Tibial nerve (tissue), 4 donors: ENCODE results near the gene SPATA16. TPM values are rescaled to one million over a fixed set of nuclear protein-coding genes. Genes with fewer than 3 reads are reported as not detected.

ENCODE experiments used
- DNase-seq, 2 donors: peaks; one replicate each; pipeline ENCODE4 v3.0.0-alpha.2; 2019; ENCODE audit warnings: low spot score in 2 of 2
- H3K27ac ChIP-seq, 4 donors: fragments of 200-600 bp; sonication (generic) in 3 of 4; one replicate each; pipeline ENCODE4 v1.5.1; 2017 to 2019; ENCODE audit warnings: mild to moderate bottlenecking in 1 of 4
- H3K27me3 ChIP-seq, 2 donors: fragments of 200-600 bp; sonication (generic) in 1 of 2; one replicate each; pipeline versions ENCODE4 v1.5.1 to v1.6.0; 2017 to 2019
- H3K36me3 ChIP-seq, 3 donors: fragments of 200-600 bp; sonication (generic); one replicate each; pipeline ENCODE4 v1.5.1; 2018 to 2019
- H3K4me1 ChIP-seq, 4 donors: fragments of 200-600 bp; sonication (generic) in 3 of 4; one replicate each; pipeline ENCODE4 v1.5.1; 2017 to 2019
- H3K4me3 ChIP-seq, 4 donors: fragments of 200-600 bp; sonication (generic) in 3 of 4; one replicate each; pipeline ENCODE4 v1.5.1; 2017 to 2019; ENCODE audit warnings: mild to moderate bottlenecking in 1 of 4, moderate library complexity in 1 of 4
- H3K9me3 ChIP-seq, 4 donors: fragments of 200-600 bp; sonication (generic) in 3 of 4; one replicate each; pipeline ENCODE4 v1.5.1; 2017 to 2019
- CTCF ChIP-seq, 5 experiments: fragments of 200-600 bp in 3 of 5; fragments of 450-650 bp in 2 of 5; sonication (generic) in 3 of 5; IDR thresholded peaks; one replicate each; pipeline ENCODE4 v1.5.1; 2016 to 2019; ENCODE audit warnings: antibody characterized with exemption in 5 of 5, mild to moderate bottlenecking in 3 of 5, moderate library complexity in 2 of 5
- EP300 ChIP-seq, 2 donors: sonication (generic); formaldehyde crosslinking; IDR thresholded peaks; one replicate each; pipeline ENCODE4 v1.6.1; 2017; ENCODE audit warnings: antibody characterized with exemption in 2 of 2, mild to moderate bottlenecking in 1 of 2
- POLR2A ChIP-seq, 2 donors: fragments of 450-650 bp; IDR thresholded peaks; one replicate each; pipeline ENCODE4 v1.6.1; 2017; ENCODE audit warnings: antibody characterized with exemption in 2 of 2, mild to moderate bottlenecking in 2 of 2, moderate library complexity in 2 of 2
- WGBS, 2 donors: methylation state at CpG; one replicate each; pipeline ENCODE4 v1.1.5; 2018; 5-methylcytosine and 5-hydroxymethylcytosine counted together
- total RNA-seq, 4 donors: library from RNA; depleted of rRNA; stranded (reverse); fragments of >200 nt; gene quantifications; one replicate each; pipeline ENCODE4 v1.1.0, GENCODE V29; 2016

SPATA16 gene
- total RNA-seq, 4 donors from 2014 or later, result not detected

- TF ChIP-seq POLR2A (IDR thresholded peaks at IDR 0.05), result no peak
- TF ChIP-seq CTCF (IDR thresholded peaks at IDR 0.05), result no peak
- no peak for TF ChIP-seq EP300 (IDR thresholded peaks at IDR 0.05)
- H3K36me3 ChIP-seq, result no peaks in the 10 kb centered on the region
- 16 to 18% methylated on average over 1 of the region's 1 CpG for WGBS, 2 donors
- H3K4me3 ChIP-seq, result no peak overlapping the region
- H3K27me3 ChIP-seq, result no peaks in the 10 kb centered on the region
- no peaks in the 10 kb centered on the region for H3K9me3 ChIP-seq
- no peak for DNase-seq
- H3K27ac ChIP-seq, result no peak overlapping the region
- H3K4me1 ChIP-seq, result no peaks in the 10 kb centered on the region
These were observed 292.1 kb downstream of the SPATA16 start for GRCh38 chr3:172848910-172849309.

- DNase-seq, result no peak
- Histone ChIP-seq H3K9me3 (no peaks in the 10 kb centered on the region), H3K4me3 (no peak overlapping the region), H3K36me3 (no peaks in the 10 kb centered on the region), H3K4me1 (no peaks in the 10 kb centered on the region), H3K27ac (no peak overlapping the region), H3K27me3 (no peaks in the 10 kb centered on the region)
- no peak for TF ChIP-seq CTCF (IDR thresholded peaks at IDR 0.05)
- TF ChIP-seq POLR2A (IDR thresholded peaks at IDR 0.05), result no peak
- TF ChIP-seq EP300 (IDR thresholded peaks at IDR 0.05), result no peak
These were observed 293.7 kb downstream of the SPATA16 start for GRCh38 chr3:172847292-172847691.

GRCh38 chr3:172846706-172847105 lies 294.3 kb downstream of the SPATA16 start:
- no peak overlapping the region for H3K4me3 ChIP-seq
- TF ChIP-seq POLR2A (IDR thresholded peaks at IDR 0.05) (no peak), EP300 (IDR thresholded peaks at IDR 0.05) (no peak), CTCF (IDR thresholded peaks at IDR 0.05) (no peak)
- no peaks in the 10 kb centered on the region for H3K9me3 ChIP-seq
- no peaks in the 10 kb centered on the region for H3K27me3 ChIP-seq
- H3K27ac ChIP-seq, result no peak overlapping the region
- H3K4me1 ChIP-seq, result no peaks in the 10 kb centered on the region
- no peak for DNase-seq
- WGBS, 2 donors, result 76 to 89% methylated on average over 2 of the region's 2 CpGs
- no peaks in the 10 kb centered on the region for H3K36me3 ChIP-seq

GRCh38 chr3:172846103-172846561 lies 294.9 kb downstream of the SPATA16 start:
- no peaks in the 10 kb centered on the region for H3K9me3 ChIP-seq
- H3K4me1 ChIP-seq, result no peaks in the 10 kb centered on the region
- no peak overlapping the region for H3K4me3 ChIP-seq
- H3K36me3 ChIP-seq, result no peaks in the 10 kb centered on the region
- no peak for TF ChIP-seq CTCF (IDR thresholded peaks at IDR 0.05)
- TF ChIP-seq EP300 (IDR thresholded peaks at IDR 0.05), result no peak
- TF ChIP-seq POLR2A (IDR thresholded peaks at IDR 0.05), result no peak
- H3K27ac ChIP-seq, result no peak overlapping the region
- WGBS, 2 donors, result 43 to 45% methylated on average over 4 of the region's 4 CpGs
- DNase-seq, result no peak
- no peaks in the 10 kb centered on the region for H3K27me3 ChIP-seq

GRCh38 chr3:172844428-172844827 lies 296.6 kb downstream of the SPATA16 start:
- H3K9me3 ChIP-seq, result no peaks in the 10 kb centered on the region
- TF ChIP-seq POLR2A (IDR thresholded peaks at IDR 0.05) (no peak), CTCF (IDR thresholded peaks at IDR 0.05) (no peak), EP300 (IDR thresholded peaks at IDR 0.05) (no peak)
- H3K4me3 ChIP-seq, result no peak overlapping the region
- no peaks in the 10 kb centered on the region for H3K36me3 ChIP-seq
- H3K4me1 ChIP-seq, result no peaks in the 10 kb centered on the region
- 36 to 46% methylated on average over 4 of the region's 4 CpGs for WGBS, 2 donors
- no peak for DNase-seq
- H3K27me3 ChIP-seq, result no peaks in the 10 kb centered on the region
- H3K27ac ChIP-seq, result no peak overlapping the region
